ENCODE results near the gene FBL.

GRCh38 chr19:39814595-39814994 lies 31.6 kb downstream of the FBL start:
- TF ChIP-seq POLR2A (IDR thresholded peaks at IDR 0.05): no peak
- no peak for TF ChIP-seq CTCF (IDR thresholded peaks at IDR 0.05)
